ENCODE data around the gene PCBD2.
"Not testable (repeated sequence)": the region's sequence is repeated elsewhere in the genome, so short reads cannot be mapped to it uniquely, and the experiment has no call there.

The PCBD2 gene

GRCh38 chr5:134874831-134875655 is 29.9 kb upstream of the PCBD2 start:
- ChIA-PET CTCF (interaction anchor here (2.7 kb wide), 1 partner anchor 29 kb away, joined by 9 read pairs; the partner anchor contains the start of gene PCBD2), POLR2A (no interaction called here)
- no peak for TF ChIP-seq CTCF (IDR thresholded peaks at IDR 0.05; ENCODE audit: control extremely low read depth, extremely low read depth, low read depth, missing control alignments)
- peak; percentile 44 for DNase-seq (ENCODE audit: extremely low spot score)

GRCh38 chr5:134877159-134877558 is 27.8 kb upstream of the PCBD2 start:
- ChIA-PET CTCF (interaction anchor here (0.8 to 3.2 kb wide), 6 partner anchors 9 to 137 kb away, joined by 3 to 13 read pairs (median 5); partner anchors contain the start of gene PCBD2), POLR2A (interaction anchor here (0.6 kb wide), 1 partner anchor 10 kb away, joined by 3 read pairs; no protein-coding TSS in a partner anchor)
- DNase-seq (ENCODE audit: extremely low spot score) = peak; percentile 66

GRCh38 chr5:134878403-134878802 is 26.5 kb upstream of the PCBD2 start:
- ChIA-PET CTCF (interaction anchor here (3.2 kb wide), 1 partner anchor 26 kb away, joined by 13 read pairs; the partner anchor contains the start of gene PCBD2), POLR2A (no interaction called here)
- no peak for TF ChIP-seq CTCF (IDR thresholded peaks at IDR 0.05; ENCODE audit: control extremely low read depth, extremely low read depth, low read depth, missing control alignments)
- no peak for DNase-seq (ENCODE audit: extremely low spot score)

More at GRCh38 chr5:134877159-134877558, 27.8 kb upstream of the PCBD2 start:
- TF ChIP-seq CTCF (IDR thresholded peaks at IDR 0.05; ENCODE audit: control extremely low read depth, extremely low read depth, low read depth, missing control alignments) = no peak

- ChIA-PET POLR2A (interaction anchor here (0.7 kb wide), 1 partner anchor 14 kb away, joined by 6 read pairs; no protein-coding TSS in a partner anchor), CTCF (interaction anchor here (1.4 to 3.2 kb wide), 2 partner anchors 14 to 25 kb away, joined by 4 to 13 read pairs; partner anchors contain the start of gene PCBD2)
Measured at GRCh38 chr5:134879456-134879855, 25.5 kb upstream of the PCBD2 start.

GRCh38 chr5:134880937-134881336 is 24.0 kb upstream of the PCBD2 start:
- CTCF ChIA-PET; POLR2A ChIA-PET; DNase-seq (ENCODE audit: extremely low spot score): not testable (repeated sequence)

More at GRCh38 chr5:134879456-134879855, 25.5 kb upstream of the PCBD2 start:
- DNase-seq (ENCODE audit: extremely low spot score) = no peak
- no peak for TF ChIP-seq CTCF (IDR thresholded peaks at IDR 0.05; ENCODE audit: control extremely low read depth, extremely low read depth, low read depth, missing control alignments)

- POLR2A ChIA-PET; CTCF ChIA-PET; DNase-seq (ENCODE audit: extremely low spot score): not testable (repeated sequence)
Measured at GRCh38 chr5:134881711-134882110, 23.2 kb upstream of the PCBD2 start.

GRCh38 chr5:134887593-134888159 is 17.3 kb upstream of the PCBD2 start:
- ChIA-PET POLR2A (interaction anchor here (0.5 kb wide), 1 partner anchor 17 kb away, joined by 5 read pairs; no protein-coding TSS in a partner anchor), CTCF (no interaction called here)
- DNase-seq (ENCODE audit: extremely low spot score) = no peak
- TF ChIP-seq CTCF (IDR thresholded peaks at IDR 0.05; ENCODE audit: control extremely low read depth, extremely low read depth, low read depth, missing control alignments) = no peak

All from GM10248 (cell line).